Natural killer cell (primary cell): Measurements from ENCODE around the gene NAV3. TPM values are rescaled to one million over a fixed set of nuclear protein-coding genes. Genes with fewer than 3 reads are reported as not detected.

Source experiments
- ATAC-seq, 3 donors: fragments of 150-1000 bp in 2 of 3; fragments of 200-7000 bp in 1 of 3; cut with Tn5 transposase; 1 replicate in 1 of 3; 2 replicates in 2 of 3; pipeline ENCODE4 v1.10.0; 2021; ENCODE audit warnings: mild to moderate bottlenecking in 2 of 3, moderate library complexity in 2 of 3
- DNase-seq, 2 donors: peaks; one replicate each; pipeline versions ENCODE4 v3.0.0 to v3.0.0-alpha.2; 2013 to 2021; ENCODE audit warnings: mixed read lengths in 1 of 2
- H3K27ac ChIP-seq: one replicate; pipeline ENCODE4 v1.5.1; 2013; ENCODE audit warnings: mild to moderate bottlenecking, low read length
- H3K27me3 ChIP-seq: one replicate; pipeline ENCODE4 v1.6.1; 2013; ENCODE audit warnings: low read length; ENCODE audit not compliant: control insufficient read depth, insufficient read depth
- H3K36me3 ChIP-seq: one replicate; pipeline ENCODE4 v1.6.1; 2013; ENCODE audit warnings: low read length; ENCODE audit not compliant: control insufficient read depth, insufficient read depth
- H3K4me1 ChIP-seq: one replicate; pipeline ENCODE4 v1.6.1; 2013; ENCODE audit warnings: low read length; ENCODE audit not compliant: control insufficient read depth, insufficient read depth
- H3K4me3 ChIP-seq: one replicate; pipeline ENCODE4 v1.5.1; 2013; ENCODE audit warnings: low read length
- H3K9me3 ChIP-seq: one replicate; pipeline ENCODE4 v1.6.1; 2013; ENCODE audit warnings: low read length; ENCODE audit not compliant: control insufficient read depth, insufficient read depth
- H3K27ac Mint-ChIP-seq, 2 donors: one replicate each; pipeline ENCODE4 v1.8.0; 2022; ENCODE audit warnings: mild to moderate bottlenecking in 2 of 2, mixed read lengths in 2 of 2, moderate library complexity in 1 of 2
- H3K27me3 Mint-ChIP-seq, 2 donors: one replicate each; pipeline ENCODE4 v1.8.0; 2022; ENCODE audit warnings: low read depth in 2 of 2, mixed read lengths in 2 of 2
- H3K36me3 Mint-ChIP-seq: one replicate; pipeline ENCODE4 v1.8.0; 2022; ENCODE audit warnings: mixed read lengths
- H3K4me1 Mint-ChIP-seq, 2 donors: one replicate each; pipeline ENCODE4 v1.8.0; 2022; ENCODE audit warnings: mixed read lengths in 2 of 2
- H3K4me3 Mint-ChIP-seq: one replicate; pipeline ENCODE4 v1.8.0; 2022; ENCODE audit warnings: mild to moderate bottlenecking, moderate library complexity, mixed read lengths
- H3K9me3 Mint-ChIP-seq, 2 donors: one replicate each; pipeline ENCODE4 v1.8.0; 2022; ENCODE audit warnings: mixed read lengths in 2 of 2
- CTCF ChIP-seq: fragments of 200-600 bp; IDR thresholded peaks from one replicate; pipeline ENCODE4 v1.8.0; 2022; ENCODE audit warnings: antibody characterized with exemption
- WGBS: methylation state at CpG from one replicate; pipeline ENCODE4 v1.1.7; 2013; ENCODE audit warnings: missing lambda C conversion rate; ENCODE audit not compliant: insufficient coverage; 5-methylcytosine and 5-hydroxymethylcytosine counted together
- intact Hi-C: fragments of 100-400 bp; cut with micrococcal nuclease; formaldehyde crosslinking; loops from one replicate; pipeline ENCODE4 v1.14.2; 2022
- total RNA-seq, 4 donors: library from RNA; stranded (reverse); fragments of 120-200 nt in 1 of 4; gene quantifications; one replicate each; pipeline versions ENCODE4 v1.2.3 to v1.2.4, GENCODE V29; 2013 to 2022

The NAV3 gene
- total RNA-seq, 3 donors from 2014 or later (not counting 1 experiment from before 2014, with no cell fraction given): not detected

GRCh38 chr12:77919450-77919849 is 88.8 kb downstream of the NAV3 start:
- no peak for ATAC-seq
- peaks cover 11 to 13% of the 10 kb centered on the region in 2 donors for H3K9me3 Mint-ChIP-seq
- TF ChIP-seq CTCF: no peak

GRCh38 chr12:77923882-77924281 is 93.2 kb downstream of the NAV3 start:
- no peak overlapping the region for H3K4me3 ChIP-seq
- no peak for ATAC-seq
- H3K4me1 Mint-ChIP-seq: no peaks in the 10 kb centered on the region
- no peak overlapping the region for H3K4me3 Mint-ChIP-seq
- no peaks in the 10 kb centered on the region for H3K36me3 Mint-ChIP-seq
- no peaks in the 10 kb centered on the region for H3K27me3 Mint-ChIP-seq
- H3K9me3 Mint-ChIP-seq: peaks cover 5 to 6% of the 10 kb centered on the region in 2 donors
- H3K27ac Mint-ChIP-seq: no peak overlapping the region
- no peak for DNase-seq
- intact Hi-C loops: no loop called here
- no peaks in the 10 kb centered on the region for H3K27me3 ChIP-seq
- no peaks in the 10 kb centered on the region for H3K36me3 ChIP-seq
- TF ChIP-seq CTCF: no peak
- WGBS: no CpG with 5 or more reads among the region's 1 CpG
- no peaks in the 10 kb centered on the region for H3K9me3 ChIP-seq
- H3K27ac ChIP-seq: no peak overlapping the region
- H3K4me1 ChIP-seq: no peaks in the 10 kb centered on the region

More at GRCh38 chr12:77919450-77919849, 88.8 kb downstream of the NAV3 start:
- no peaks in the 10 kb centered on the region for H3K9me3 ChIP-seq
- DNase-seq: no peak
- H3K4me3 ChIP-seq: no peak overlapping the region
- no peaks in the 10 kb centered on the region for H3K4me1 Mint-ChIP-seq
- no peaks in the 10 kb centered on the region for H3K36me3 Mint-ChIP-seq
- no peaks in the 10 kb centered on the region for H3K27me3 ChIP-seq
- intact Hi-C loops: no loop called here
- no peaks in the 10 kb centered on the region for H3K36me3 ChIP-seq
- H3K27ac Mint-ChIP-seq: no peak overlapping the region
- H3K4me3 Mint-ChIP-seq: no peak overlapping the region
- 96% methylated on average over 2 of the region's 3 CpGs for WGBS
- H3K27me3 Mint-ChIP-seq: no peaks in the 10 kb centered on the region
- no peak overlapping the region for H3K27ac ChIP-seq
- H3K4me1 ChIP-seq: no peaks in the 10 kb centered on the region

GRCh38 chr12:77924703-77925102 is 94.0 kb downstream of the NAV3 start:
- Histone ChIP-seq H3K27ac (no peak overlapping the region), H3K4me3 (no peak overlapping the region), H3K27me3 (no peaks in the 10 kb centered on the region), H3K9me3 (no peaks in the 10 kb centered on the region), H3K36me3 (no peaks in the 10 kb centered on the region), H3K4me1 (no peaks in the 10 kb centered on the region)
- no peaks in the 10 kb centered on the region for H3K27me3 Mint-ChIP-seq
- no peaks in the 10 kb centered on the region for H3K4me1 Mint-ChIP-seq
- no peak for DNase-seq
- no CpG with 5 or more reads among the region's 2 CpGs for WGBS
- H3K4me3 Mint-ChIP-seq: no peak overlapping the region
- TF ChIP-seq CTCF: no peak
- no peaks in the 10 kb centered on the region for H3K36me3 Mint-ChIP-seq
- no peak for ATAC-seq
- no peak overlapping the region for H3K27ac Mint-ChIP-seq
- H3K9me3 Mint-ChIP-seq: peaks cover 5 to 6% of the 10 kb centered on the region in 2 donors
- intact Hi-C loops: no loop called here

- Histone ChIP-seq H3K9me3 (no peaks in the 10 kb centered on the region), H3K4me3 (no peak overlapping the region), H3K36me3 (no peaks in the 10 kb centered on the region), H3K4me1 (no peaks in the 10 kb centered on the region), H3K27ac (no peak overlapping the region), H3K27me3 (no peaks in the 10 kb centered on the region)
- intact Hi-C loops: no loop called here
- Mint-ChIP-seq H3K4me1 (no peaks in the 10 kb centered on the region), H3K27me3 (no peaks in the 10 kb centered on the region), H3K36me3 (no peaks in the 10 kb centered on the region), H3K27ac (no peak overlapping the region), H3K4me3 (no peak overlapping the region), H3K9me3 (peaks cover 5 to 6% of the 10 kb centered on the region in 2 donors)
- no peak for TF ChIP-seq CTCF
- peak in 1 of 3 donors; percentile 29 for ATAC-seq
- 0% methylated on average over 5 of the region's 6 CpGs for WGBS
- DNase-seq: no peak
Observed at GRCh38 chr12:77925536-77926108, 94.9 kb downstream of the NAV3 start.
